Mammary epithelial cell (primary cell): Measurements from ENCODE around the gene SIGLEC9.

Experiments
- EZH2 ChIP-seq: IDR thresholded peaks from 2 replicates; pipeline ENCODE4 v1.6.1; 2012; ENCODE audit warnings: low read length, inconsistent platforms, borderline replicate concordance
- TF ChIP-seq, protein P1 (sequence below), 2 donors: IDR thresholded peaks in 1 of 2; conservative IDR thresholded peaks in 1 of 2; 2 replicates each; pipeline ENCODE4 v1.5.1; 2011 to 2012; ENCODE audit warnings: inconsistent platforms in 2 of 2, low read length in 2 of 2, mild to moderate bottlenecking in 2 of 2, control low read depth in 1 of 2, low read depth in 1 of 2; ENCODE audit not compliant: insufficient read depth in 1 of 2; ENCODE audit errors: extremely low read depth in 1 of 2

DNA sequence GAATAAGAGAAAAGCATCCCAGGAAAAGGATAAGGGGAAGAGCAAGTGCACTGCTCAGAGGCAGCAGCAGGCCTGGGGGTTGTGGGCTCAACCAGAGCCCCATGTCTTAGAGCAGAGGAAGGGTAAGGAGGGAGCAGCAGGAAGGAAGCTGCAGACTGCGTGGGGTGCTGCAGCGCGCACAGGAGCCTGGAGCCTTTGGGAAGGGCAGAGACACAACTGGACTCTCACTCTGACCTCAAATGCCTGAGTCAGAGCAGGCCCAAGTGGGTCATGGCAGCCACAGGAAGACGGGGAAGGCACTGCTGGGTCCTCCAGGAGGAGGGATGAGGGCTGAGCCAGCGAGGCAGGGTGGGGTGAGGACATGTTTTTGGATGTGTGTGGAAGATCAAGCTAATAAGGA, 49.0 kb downstream of the SIGLEC9 start:
- TF ChIP-seq, protein P1, sequence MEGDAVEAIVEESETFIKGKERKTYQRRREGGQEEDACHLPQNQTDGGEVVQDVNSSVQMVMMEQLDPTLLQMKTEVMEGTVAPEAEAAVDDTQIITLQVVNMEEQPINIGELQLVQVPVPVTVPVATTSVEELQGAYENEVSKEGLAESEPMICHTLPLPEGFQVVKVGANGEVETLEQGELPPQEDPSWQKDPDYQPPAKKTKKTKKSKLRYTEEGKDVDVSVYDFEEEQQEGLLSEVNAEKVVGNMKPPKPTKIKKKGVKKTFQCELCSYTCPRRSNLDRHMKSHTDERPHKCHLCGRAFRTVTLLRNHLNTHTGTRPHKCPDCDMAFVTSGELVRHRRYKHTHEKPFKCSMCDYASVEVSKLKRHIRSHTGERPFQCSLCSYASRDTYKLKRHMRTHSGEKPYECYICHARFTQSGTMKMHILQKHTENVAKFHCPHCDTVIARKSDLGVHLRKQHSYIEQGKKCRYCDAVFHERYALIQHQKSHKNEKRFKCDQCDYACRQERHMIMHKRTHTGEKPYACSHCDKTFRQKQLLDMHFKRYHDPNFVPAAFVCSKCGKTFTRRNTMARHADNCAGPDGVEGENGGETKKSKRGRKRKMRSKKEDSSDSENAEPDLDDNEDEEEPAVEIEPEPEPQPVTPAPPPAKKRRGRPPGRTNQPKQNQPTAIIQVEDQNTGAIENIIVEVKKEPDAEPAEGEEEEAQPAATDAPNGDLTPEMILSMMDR (conservative IDR thresholded peaks at IDR 0.05 in 1 of 2, IDR thresholded peaks at IDR 0.05 in 1 of 2; ENCODE audit: extremely low read depth in 1 of 2, insufficient read depth in 1 of 2, low read depth in 1 of 2, low read length in 2 of 2) = no peak
- no peak for TF ChIP-seq EZH2
